ENCODE measurements around the gene ALS2.
"Not testable (repeated sequence)": the region's sequence is repeated elsewhere in the genome, so short reads cannot be mapped to it uniquely, and the experiment has no call there.

Gene ALS2

GRCh38 chr2:201793631-201794030 is 12.9 kb upstream of the ALS2 start:
- peak; percentile 63 for DNase-seq

GRCh38 chr2:201790989-201791388 is 10.3 kb upstream of the ALS2 start:
- no peak for DNase-seq

GRCh38 chr2:201790291-201790690 is 9.6 kb upstream of the ALS2 start:
- DNase-seq = no peak

GRCh38 chr2:201789395-201789794 is 8.7 kb upstream of the ALS2 start:
- no peak for DNase-seq

GRCh38 chr2:201788371-201788770 is 7.6 kb upstream of the ALS2 start:
- no peak for DNase-seq

- DNase-seq = peak; percentile 54
These were observed 5.7 kb upstream of the ALS2 start for GRCh38 chr2:201786471-201786870.

- DNase-seq = no peak
These were observed 4.4 kb upstream of the ALS2 start for GRCh38 chr2:201785135-201785534.

- DNase-seq = no peak
These were observed 3.8 kb upstream of the ALS2 start for GRCh38 chr2:201784563-201784962.

GRCh38 chr2:201781557-201782051 is 871 bp upstream of the ALS2 start:
- no peak for DNase-seq

GRCh38 chr2:201779901-201780673 is 646 bp downstream of the ALS2 start:
- no peak for DNase-seq

GRCh38 chr2:201777869-201778268 is 2.9 kb downstream of the ALS2 start:
- DNase-seq = peak; percentile 15

GRCh38 chr2:201777043-201777442 is 3.7 kb downstream of the ALS2 start:
- peak; percentile 80 for DNase-seq

GRCh38 chr2:201775326-201775725 is 5.4 kb downstream of the ALS2 start:
- DNase-seq = no peak

- DNase-seq = no peak
These were observed 6.2 kb downstream of the ALS2 start for GRCh38 chr2:201774546-201774945.

GRCh38 chr2:201773990-201774389 is 6.7 kb downstream of the ALS2 start:
- DNase-seq = no peak

- DNase-seq = peak; percentile 14
These were observed 10.9 kb downstream of the ALS2 start for GRCh38 chr2:201769666-201770373.

- DNase-seq = peak; percentile 76
These were observed 11.8 kb downstream of the ALS2 start for GRCh38 chr2:201768918-201769317.

GRCh38 chr2:201765799-201766198 is 14.9 kb downstream of the ALS2 start:
- DNase-seq = no peak

GRCh38 chr2:201764469-201764868 is 16.3 kb downstream of the ALS2 start:
- not testable (repeated sequence) for DNase-seq

GRCh38 chr2:201761101-201761500 is 19.6 kb downstream of the ALS2 start:
- DNase-seq = no peak

- no peak for DNase-seq
These were observed 21.2 kb downstream of the ALS2 start for GRCh38 chr2:201759567-201759966.

- no peak for DNase-seq
These were observed 21.9 kb downstream of the ALS2 start for GRCh38 chr2:201758873-201759272.

GRCh38 chr2:201758234-201758633 is 22.5 kb downstream of the ALS2 start:
- DNase-seq = no peak

- peak; percentile 38 for DNase-seq
These were observed 25.9 kb downstream of the ALS2 start for GRCh38 chr2:201754717-201755415.
